Inflammatory macrophage treated with lipopolysaccharide for 4 hours (primary cell): ENCODE results near the gene MMAA.
"Not testable (repeated sequence)": the region's sequence is repeated elsewhere in the genome, so short reads cannot be mapped to it uniquely, and the experiment has no call there.

Experiments
- DNase-seq: peaks from one replicate; pipeline ENCODE4 v3.0.0-alpha.2; 2020

The MMAA gene

GRCh38 chr4:145618932-145619638 is at the start of gene MMAA:
MMAA (plus strand) TSS chr4:145619385; CDS start chr4:145639140, 19,755 bp downstream.
- DNase-seq = peak; percentile 95

DNA sequence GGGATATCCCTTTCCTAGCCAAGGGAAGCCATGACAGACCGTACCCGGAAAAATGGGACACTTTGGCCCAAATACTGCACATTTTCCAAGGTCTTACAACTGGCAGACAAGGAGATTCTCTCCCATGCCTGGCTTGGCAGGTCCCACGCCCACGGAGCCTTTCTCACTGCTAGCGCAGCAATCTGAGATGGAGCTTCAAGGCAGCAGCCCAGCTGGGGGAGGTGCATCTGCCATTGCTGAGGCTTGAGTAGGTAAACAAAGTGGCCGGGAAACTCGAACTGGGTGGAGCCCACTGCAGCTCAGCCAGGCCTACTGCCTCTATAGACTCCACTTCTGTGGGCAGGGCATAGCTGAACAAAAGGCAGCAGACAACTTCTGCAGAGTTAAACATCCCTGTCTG is 44.6 kb upstream of the MMAA start:
- DNase-seq = not testable (repeated sequence)

DNA sequence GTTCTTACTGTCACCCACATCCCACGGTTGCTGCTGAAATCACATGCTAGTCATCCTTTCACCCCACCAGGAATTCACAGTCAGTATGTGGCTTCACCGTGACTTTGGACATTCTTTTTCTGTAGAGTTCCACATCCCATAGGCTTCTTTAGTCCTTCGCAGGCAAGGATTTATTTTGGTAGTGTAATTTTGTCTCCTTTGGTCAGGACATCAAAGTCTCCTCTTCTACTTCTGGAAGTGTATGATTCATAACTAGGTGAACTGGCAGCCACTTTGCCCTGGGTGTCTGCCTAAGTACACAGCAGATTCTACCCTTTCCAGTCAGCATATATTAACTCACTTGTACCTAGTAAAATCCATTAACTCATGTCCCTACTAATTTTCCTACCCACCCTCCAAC is 38.3 kb upstream of the MMAA start:
- no peak for DNase-seq

GRCh38 chr4:145583191-145584055 is 35.8 kb upstream of the MMAA start:
- no peak for DNase-seq

- no peak for DNase-seq
These were observed 32.0 kb upstream of the MMAA start for GRCh38 chr4:145587088-145587754.

- DNase-seq = not testable (repeated sequence)
These were observed 29.8 kb upstream of the MMAA start for GRCh38 chr4:145589381-145589780.

GRCh38 chr4:145589916-145590702 is 29.1 kb upstream of the MMAA start:
- peak; percentile 10 for DNase-seq

DNA sequence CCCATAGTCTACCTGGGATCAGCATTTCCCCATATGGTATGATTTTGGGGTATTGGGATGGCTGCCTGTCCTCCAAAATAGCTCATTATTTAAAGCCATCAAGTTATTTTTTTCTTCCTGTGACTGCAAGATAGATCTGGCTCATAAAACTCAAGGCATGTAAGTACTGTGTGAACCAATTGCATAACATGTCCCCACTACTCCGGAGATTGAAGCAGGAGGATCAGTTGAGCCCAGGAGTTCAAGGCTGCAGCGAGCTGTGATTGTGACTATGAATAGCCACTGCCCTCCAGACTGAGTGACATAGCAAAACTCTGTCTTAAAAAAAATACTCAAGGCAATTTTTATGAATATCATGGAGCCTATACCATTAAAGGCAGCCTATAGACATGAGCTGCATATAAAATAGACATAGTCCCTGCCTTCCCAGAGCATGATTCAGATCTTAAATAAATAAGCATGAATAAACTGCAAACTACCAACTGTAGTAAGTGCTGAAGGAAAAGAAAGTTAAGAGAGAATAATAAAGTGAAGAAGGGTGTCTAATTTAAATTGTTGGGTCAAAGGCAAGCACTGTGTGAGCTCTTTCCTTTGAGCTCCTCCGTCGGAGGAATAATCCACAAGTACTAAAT is 16.9 kb upstream of the MMAA start:
- DNase-seq = no peak

GRCh38 chr4:145605941-145606340 is 13.2 kb upstream of the MMAA start:
- DNase-seq = no peak

GRCh38 chr4:145609481-145610427 is 9.4 kb upstream of the MMAA start:
- peak; percentile 78 for DNase-seq

DNA sequence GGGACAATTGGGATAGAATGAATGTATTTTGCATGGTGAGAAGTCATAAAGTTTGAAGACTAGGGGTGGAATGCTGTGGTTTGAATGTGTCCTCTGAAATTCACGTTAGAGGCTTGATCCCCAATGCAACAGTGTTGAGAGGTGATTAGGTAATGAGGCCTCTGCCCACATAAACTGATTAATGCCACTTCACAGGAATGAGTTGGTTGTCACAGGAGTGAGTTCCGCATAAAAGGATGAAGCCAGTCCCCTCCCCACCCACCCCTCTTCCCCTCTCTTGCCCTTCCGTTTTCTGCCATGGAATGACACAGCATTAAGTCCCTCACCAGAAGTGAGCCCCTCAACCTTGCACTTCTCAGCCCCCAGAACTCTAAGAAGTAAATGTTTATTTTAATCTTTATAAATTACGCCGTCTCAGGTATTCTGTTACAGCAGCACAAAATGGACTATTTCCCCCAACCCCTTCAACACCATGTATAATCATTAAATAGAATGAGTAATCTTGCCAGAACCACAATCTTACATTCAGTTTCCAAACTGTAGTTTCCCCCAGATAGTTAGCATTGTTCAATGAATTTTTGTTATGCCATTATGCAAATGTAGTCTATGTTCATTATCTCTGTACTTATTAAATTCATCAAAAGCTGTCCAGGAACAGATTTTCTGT is 5.5 kb upstream of the MMAA start:
- peak; percentile 88 for DNase-seq

GRCh38 chr4:145614233-145614610 is 5.0 kb upstream of the MMAA start:
- DNase-seq = no peak

DNA sequence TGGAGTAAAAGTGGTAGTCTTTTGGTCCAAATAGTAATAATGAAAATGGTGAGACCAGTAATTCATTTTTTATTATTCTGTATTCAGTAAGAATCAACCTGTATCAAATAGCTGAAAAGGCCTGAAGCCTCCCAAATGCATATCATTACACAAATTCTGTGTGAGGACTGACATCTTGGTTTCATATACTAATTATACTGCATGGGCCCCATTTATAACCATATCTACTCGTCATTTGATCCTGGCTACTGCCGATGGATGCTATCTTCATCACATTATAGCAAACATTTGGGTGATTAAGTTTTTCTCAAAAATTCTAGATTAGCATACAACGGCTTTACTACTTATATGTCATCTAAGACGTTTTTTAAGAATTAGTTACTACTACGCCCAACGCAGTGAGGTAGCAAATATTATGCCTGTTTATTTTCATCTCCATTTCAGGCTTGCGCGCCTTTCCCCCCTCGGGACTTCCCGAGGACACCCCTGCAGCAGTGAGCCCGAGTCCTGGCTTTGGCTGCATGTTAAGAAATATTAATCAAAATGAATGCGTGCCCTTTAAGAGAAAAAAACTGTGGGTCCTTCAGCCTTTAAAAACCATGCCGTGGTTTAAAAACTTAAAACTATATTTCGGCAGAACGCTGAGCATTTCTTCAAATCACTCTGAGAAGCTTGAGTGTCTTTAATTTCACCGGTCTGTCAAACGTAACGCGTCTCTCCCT is 814 bp upstream of the MMAA start:
- DNase-seq = no peak

- DNase-seq = peak; percentile 82
These were observed 433 bp downstream of the MMAA start for GRCh38 chr4:145619639-145619996.

DNA sequence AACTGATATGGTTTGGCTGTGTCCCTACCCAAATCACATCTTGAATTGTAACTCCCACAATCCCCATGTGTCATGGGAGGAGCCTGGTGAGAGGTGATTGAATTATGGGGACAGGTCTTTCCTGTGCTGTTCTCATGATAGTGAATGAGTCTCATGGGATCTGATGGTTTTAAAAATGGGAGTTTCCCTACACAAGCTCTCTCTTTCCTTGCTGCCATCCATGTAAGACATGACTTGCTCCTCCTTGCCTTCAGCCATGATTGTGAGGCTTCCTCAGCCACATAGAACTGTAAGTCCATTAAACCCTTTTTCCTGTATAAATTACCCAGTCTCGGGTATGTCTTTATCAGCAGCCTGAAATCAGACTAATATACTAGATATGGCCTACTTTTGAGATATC is 2.9 kb downstream of the MMAA start:
- not testable (repeated sequence) for DNase-seq

DNA sequence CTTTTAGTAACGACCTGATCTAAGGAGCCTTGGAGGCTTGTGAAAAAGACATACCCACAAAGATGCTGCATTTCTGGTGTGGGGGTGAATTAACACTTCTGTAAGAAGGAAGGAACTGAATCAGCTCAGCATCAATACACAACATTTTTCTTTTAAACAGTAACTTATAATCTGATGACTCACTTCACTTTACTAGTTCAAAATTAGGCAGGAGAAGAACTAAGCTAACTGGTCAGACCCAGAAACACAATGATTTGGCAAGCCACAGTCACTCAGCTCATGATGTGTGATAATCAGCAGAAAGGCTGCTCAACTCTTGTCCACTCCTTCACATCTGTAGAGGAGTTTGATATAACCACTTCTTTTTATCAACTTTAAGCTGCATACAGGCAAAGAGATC is 4.6 kb downstream of the MMAA start:
- DNase-seq = no peak

GRCh38 chr4:145625677-145626622 is 6.8 kb downstream of the MMAA start:
- DNase-seq = no peak

- no peak for DNase-seq
These were observed 7.4 kb downstream of the MMAA start for GRCh38 chr4:145626623-145626982.

DNA sequence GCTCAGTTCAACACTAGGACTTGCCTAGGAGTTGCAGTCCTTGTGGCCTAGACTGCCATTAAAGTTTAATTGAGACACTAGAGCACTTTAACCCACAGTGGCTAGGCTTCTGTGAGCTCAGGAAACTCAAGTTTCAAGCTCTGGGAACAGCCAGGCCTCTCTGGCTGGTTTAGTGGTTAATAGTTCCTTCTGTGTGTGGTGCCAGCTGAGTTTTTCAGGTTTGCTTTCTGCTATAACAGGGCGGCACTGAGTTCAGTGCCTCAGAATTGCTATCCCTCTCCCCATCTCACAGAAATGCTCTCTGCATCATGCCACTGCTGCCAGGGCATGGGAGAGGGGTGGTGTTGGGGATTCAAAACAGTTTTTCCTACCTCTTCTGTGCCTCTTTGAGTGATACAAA is 15.9 kb downstream of the MMAA start:
- no peak for DNase-seq
